Type B pancreatic cell (in vitro differentiated cells): Measurements from ENCODE around the gene HOXA7. TPM values are rescaled to one million over a fixed set of nuclear protein-coding genes. Genes with fewer than 3 reads are reported as not detected.

Source experiments
- DNase-seq: peaks from one replicate; pipeline ENCODE4 v3.0.0; 2021; ENCODE audit warnings: mixed read lengths; ENCODE audit not compliant: unreplicated experiment; ENCODE audit errors: extremely low spot score
- H3K27ac Mint-ChIP-seq: 2 replicates; pipeline ENCODE4 v1.8.0; 2021; ENCODE audit warnings: mild to moderate bottlenecking, mixed read lengths
- H3K27me3 Mint-ChIP-seq: 2 replicates; pipeline ENCODE4 v1.8.0; 2021; ENCODE audit warnings: mixed read lengths
- H3K36me3 Mint-ChIP-seq: 2 replicates; pipeline ENCODE4 v1.8.0; 2021; ENCODE audit warnings: mixed read lengths
- H3K4me1 Mint-ChIP-seq: one replicate; pipeline ENCODE4 v1.8.0; 2021; ENCODE audit warnings: mixed read lengths; ENCODE audit not compliant: unreplicated experiment
- H3K4me3 Mint-ChIP-seq: 2 replicates; pipeline ENCODE4 v1.8.0; 2021; ENCODE audit warnings: mild to moderate bottlenecking, mixed read lengths
- H3K9me3 Mint-ChIP-seq: 2 replicates; pipeline ENCODE4 v1.8.0; 2021; ENCODE audit warnings: mixed read lengths
- CTCF ChIP-seq: fragments of 200-600 bp; sonication (generic); conservative IDR thresholded peaks from 2 replicates; pipeline ENCODE4 v1.5.0; 2021; ENCODE audit warnings: antibody characterized with exemption, mild to moderate bottlenecking
- total RNA-seq: library from RNA; stranded (reverse); gene quantifications from 2 replicates; pipeline ENCODE4 v1.2.1, GENCODE V29; 2021; ENCODE audit warnings: low replicate concordance

The HOXA7 gene
- total RNA-seq, 1 donor from 2014 or later, result 6.2 TPM

GRCh38 chr7:27198871-27199801 is 42.7 kb upstream of the HOXA7 start:
- peak; percentile 19 for TF ChIP-seq CTCF

GRCh38 chr7:27198138-27198841 is 41.8 kb upstream of the HOXA7 start:
- peaks cover 7% of the 10 kb centered on the region for H3K4me1 Mint-ChIP-seq
- H3K4me3 Mint-ChIP-seq, result peak overlapping the region; percentile 80
- TF ChIP-seq CTCF, result no peak
- no peaks in the 10 kb centered on the region for H3K36me3 Mint-ChIP-seq
- no peak overlapping the region for H3K27ac Mint-ChIP-seq
- H3K27me3 Mint-ChIP-seq, result peaks cover 95% of the 10 kb centered on the region
- H3K9me3 Mint-ChIP-seq, result no peaks in the 10 kb centered on the region
- peak; percentile 62 for DNase-seq

More at GRCh38 chr7:27198871-27199801, 42.7 kb upstream of the HOXA7 start:
- Mint-ChIP-seq H3K27ac (no peak overlapping the region), H3K4me1 (peaks cover 7% of the 10 kb centered on the region), H3K27me3 (peaks cover 95% of the 10 kb centered on the region), H3K9me3 (no peaks in the 10 kb centered on the region), H3K4me3 (peak overlapping the region; percentile 80), H3K36me3 (no peaks in the 10 kb centered on the region)
- peak; percentile 69 for DNase-seq

- no peak for TF ChIP-seq CTCF
- DNase-seq, result no peak
- peak overlapping the region; percentile 4 for H3K4me3 Mint-ChIP-seq
- peaks cover 93% of the 10 kb centered on the region for H3K27me3 Mint-ChIP-seq
- H3K36me3 Mint-ChIP-seq, result no peaks in the 10 kb centered on the region
- H3K27ac Mint-ChIP-seq, result no peak overlapping the region
- H3K4me1 Mint-ChIP-seq, result peaks cover 7% of the 10 kb centered on the region
- H3K9me3 Mint-ChIP-seq, result no peaks in the 10 kb centered on the region
These were observed 40.9 kb upstream of the HOXA7 start for GRCh38 chr7:27197137-27198042.

GRCh38 chr7:27196287-27196767 is 39.9 kb upstream of the HOXA7 start:
- no peak overlapping the region for H3K27ac Mint-ChIP-seq

More at GRCh38 chr7:27196287-27196767, 39.9 kb upstream of the HOXA7 start:
- Mint-ChIP-seq H3K9me3 (no peaks in the 10 kb centered on the region), H3K4me3 (peak overlapping the region; percentile 68), H3K27me3 (peaks cover 93% of the 10 kb centered on the region), H3K36me3 (no peaks in the 10 kb centered on the region), H3K4me1 (peaks cover 7% of the 10 kb centered on the region)
- peak; percentile 95 for TF ChIP-seq CTCF
- DNase-seq, result peak; percentile 83
